AG20443 (cell line): ENCODE results near the gene PREP.
"Not testable (repeated sequence)": the region's sequence is repeated elsewhere in the genome, so short reads cannot be mapped to it uniquely, and the experiment has no call there.

ENCODE experiments used
- DNase-seq: peaks from one replicate; pipeline ENCODE4 v3.0.0; 2012; ENCODE audit warnings: low spot score, mixed read lengths

Gene PREP

GRCh38 chr6:105269390-105269789 is 133.5 kb downstream of the PREP start:
- no peak for DNase-seq

DNA sequence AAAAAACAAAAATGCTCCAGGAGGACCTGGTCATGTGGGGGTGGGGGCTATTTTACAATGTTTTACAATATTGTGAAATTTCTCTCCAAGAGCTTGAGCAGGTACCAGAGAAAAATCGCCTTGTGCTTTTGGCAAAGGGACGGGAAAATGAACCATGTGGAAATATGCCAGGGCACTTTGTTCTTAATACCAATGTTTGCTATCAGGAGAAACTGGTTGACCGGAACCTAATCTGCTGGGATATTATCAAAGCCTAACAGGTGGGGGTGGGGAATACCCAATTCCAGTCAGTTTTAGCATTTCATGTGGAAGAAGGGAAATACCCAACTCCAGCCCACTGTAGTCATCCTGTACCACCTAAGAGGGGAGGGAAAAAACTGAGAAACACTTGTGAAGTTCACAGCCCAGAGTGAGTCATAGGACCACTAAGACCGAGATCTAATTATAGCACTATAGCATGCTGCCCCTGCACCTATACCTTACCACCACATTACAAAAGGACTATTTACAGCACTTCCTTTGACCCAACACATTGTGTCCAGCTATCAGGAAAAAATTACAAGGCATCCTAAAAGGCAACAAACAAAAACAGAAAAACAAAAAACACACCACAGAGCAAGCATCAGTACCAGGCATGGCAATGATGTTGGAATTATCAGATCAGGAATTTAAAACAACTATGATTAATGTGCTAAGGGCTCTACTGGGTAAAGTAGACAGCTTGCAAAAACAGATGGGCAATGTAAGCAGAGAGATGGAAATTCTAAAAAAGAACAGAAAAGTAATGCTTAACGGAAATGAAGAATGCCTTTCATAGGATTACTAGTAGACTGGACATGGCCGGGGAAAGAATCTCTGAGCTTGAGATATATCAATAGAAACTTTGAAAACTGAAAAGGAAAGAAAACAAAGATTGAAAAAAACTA is 138.9 kb downstream of the PREP start:
- DNase-seq, result no peak

- no peak for DNase-seq
Observed at GRCh38 chr6:105259913-105260889, 142.7 kb downstream of the PREP start.

- no peak for DNase-seq
Observed at GRCh38 chr6:105258816-105259215, 144.1 kb downstream of the PREP start.

DNA sequence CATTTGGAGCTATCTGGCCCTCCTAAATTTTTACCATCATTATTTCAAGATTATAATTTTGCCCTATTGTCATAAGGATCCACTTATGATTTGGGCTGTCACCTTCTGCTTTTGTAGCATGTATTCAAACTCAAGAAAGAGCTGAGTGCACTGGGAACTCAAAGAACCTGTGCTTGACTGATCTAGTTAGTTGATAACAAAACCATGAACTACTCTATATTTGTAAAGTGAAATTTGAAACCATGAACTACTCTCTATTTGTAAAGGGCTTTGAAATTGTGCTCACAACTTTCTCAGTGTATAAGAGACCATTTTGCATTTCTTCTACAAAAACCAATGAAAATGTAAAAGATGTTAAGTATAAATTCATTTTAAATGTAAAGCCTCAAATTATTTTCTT is 145.5 kb downstream of the PREP start:
- DNase-seq, result no peak

- DNase-seq, result no peak
Observed at GRCh38 chr6:105256619-105257018, 146.3 kb downstream of the PREP start.

- no peak for DNase-seq
Observed at GRCh38 chr6:105253787-105254186, 149.1 kb downstream of the PREP start.

DNA sequence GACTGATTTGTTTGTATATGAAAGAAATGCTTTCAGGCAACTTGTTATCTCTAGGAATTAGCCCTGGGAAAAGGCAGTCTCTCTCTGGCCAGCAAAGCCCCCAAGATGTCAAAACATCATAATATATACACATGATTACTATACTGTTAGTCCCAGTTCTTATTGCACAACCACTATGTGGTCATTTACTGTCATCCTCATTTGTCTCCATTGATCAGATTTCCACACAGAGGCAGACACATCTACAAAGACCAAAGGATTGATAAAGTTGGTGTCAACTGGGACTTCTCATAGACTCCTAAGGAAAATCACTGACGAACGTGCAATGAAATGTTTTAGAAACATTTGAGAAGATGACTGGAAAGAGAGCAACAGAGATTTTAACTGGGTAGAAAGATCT is 151.2 kb downstream of the PREP start:
- no peak for DNase-seq

DNA sequence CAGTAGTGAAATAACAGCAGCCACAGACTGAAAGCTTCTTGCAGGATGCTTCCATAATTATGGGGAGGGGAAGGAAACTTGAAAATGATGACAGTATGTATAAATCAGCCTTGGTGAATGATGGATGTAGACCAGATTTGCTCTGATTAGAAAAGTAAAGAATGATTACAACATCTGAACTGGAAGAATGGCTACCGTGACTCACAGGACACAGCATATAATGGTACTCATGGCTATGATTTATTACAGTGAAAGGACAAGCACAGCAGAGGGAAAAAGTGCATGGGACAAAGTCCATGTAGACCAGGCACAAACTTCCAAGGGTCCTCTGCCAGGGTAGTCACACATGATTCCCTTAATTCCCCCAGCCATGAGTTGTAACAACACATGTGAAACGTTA is 152.3 kb downstream of the PREP start:
- DNase-seq, result no peak

DNA sequence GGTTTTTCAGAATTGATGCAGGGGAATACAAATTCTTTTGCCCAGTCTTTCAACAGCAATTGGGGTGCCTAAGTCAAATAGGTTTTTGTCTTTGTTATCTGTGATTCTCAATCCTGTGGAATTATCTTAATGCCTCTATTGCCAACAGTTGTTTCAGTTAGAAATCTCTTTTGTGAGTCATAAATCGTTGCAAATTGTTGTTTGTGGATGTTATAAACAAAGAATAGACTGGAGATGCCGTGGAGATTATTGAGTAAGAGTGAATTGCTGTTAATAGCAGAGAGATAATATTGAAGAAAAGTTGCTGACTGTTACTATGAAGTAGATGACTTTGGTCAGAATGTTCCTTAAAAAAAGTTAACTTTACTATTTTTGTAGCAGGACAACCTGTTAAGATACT is 159.4 kb downstream of the PREP start:
- DNase-seq, result no peak

GRCh38 chr6:105235155-105235554 is 167.7 kb downstream of the PREP start:
- DNase-seq, result no peak

GRCh38 chr6:105231771-105232170 is 171.1 kb downstream of the PREP start:
- not testable (repeated sequence) for DNase-seq
